BJ (cell line): ENCODE data around the gene STK32B. TPM values are rescaled to one million over a fixed set of nuclear protein-coding genes. Genes with fewer than 3 reads are reported as not detected.
"Not testable (repeated sequence)": the region's sequence is repeated elsewhere in the genome, so short reads cannot be mapped to it uniquely, and the experiment has no call there.

Experiments
- CTCF ChIA-PET: fragments of 350-600 bp; formaldehyde crosslinking; extraction: SDS; loops from one replicate; lab custom pipeline; 2021; ENCODE audit warnings: antibody characterized with exemption, inconsistent platforms; lab: Yijun Ruan, JAX
- POLR2A ChIA-PET: fragments of 300-600 bp; sonication (Branson Sonifier 250); formaldehyde crosslinking; extraction: SDS; loops from one replicate; lab custom pipeline; 2021; ENCODE audit warnings: antibody characterized with exemption; lab: Charles Lee
- DNase-seq: peaks from one replicate; pipeline ENCODE4 v3.0.0-alpha.2; 2011; ENCODE audit warnings: low read depth
- H3K27me3 ChIP-seq: 2 replicates; pipeline ENCODE4 v1.6.0; 2011; ENCODE audit warnings: low read length; ENCODE audit not compliant: control insufficient read depth, insufficient read depth
- H3K36me3 ChIP-seq: 2 replicates; pipeline ENCODE4 v1.5.1; 2011; ENCODE audit warnings: low read length; ENCODE audit not compliant: control insufficient read depth, insufficient read depth
- H3K4me3 ChIP-seq: 2 replicates; pipeline ENCODE4 v1.5.1; 2011; ENCODE audit warnings: low read depth, mild to moderate bottlenecking, control low read depth, low read length
- CTCF ChIP-seq: IDR thresholded peaks from 2 replicates; pipeline ENCODE4 v1.5.1; 2011; ENCODE audit warnings: low read depth, mild to moderate bottlenecking, control low read depth, inconsistent platforms, low read length, moderate library complexity; ENCODE audit not compliant: insufficient read depth
- polyA plus RNA-seq: library from polyadenylated mRNA; depleted of rRNA; stranded (reverse); fragments of >200 nt; gene quantifications from 2 replicates; pipeline ENCODE4 v1.2.3, GENCODE V29; 2011

STK32B gene
- polyA plus RNA-seq, 1 experiment = 11.2 TPM

- CTCF ChIA-PET = no interaction called here
- no peak for TF ChIP-seq CTCF
- no peaks in the 10 kb centered on the region for H3K27me3 ChIP-seq
- DNase-seq = no peak
- POLR2A ChIA-PET = no interaction called here
- H3K36me3 ChIP-seq = no peaks in the 10 kb centered on the region
- H3K4me3 ChIP-seq = no peak overlapping the region
Measured at GRCh38 chr4:5266991-5267390, 215.7 kb downstream of the STK32B start.

- Histone ChIP-seq H3K4me3 (no peak overlapping the region), H3K36me3 (no peaks in the 10 kb centered on the region), H3K27me3 (no peaks in the 10 kb centered on the region)
- DNase-seq = no peak
- CTCF ChIA-PET = no interaction called here
- no peak for TF ChIP-seq CTCF
- POLR2A ChIA-PET = no interaction called here
Measured at GRCh38 chr4:5267408-5267807, 216.1 kb downstream of the STK32B start.

- ChIA-PET POLR2A (no interaction called here), CTCF (no interaction called here)
- H3K27me3 ChIP-seq = no peaks in the 10 kb centered on the region
- DNase-seq = no peak
- no peak overlapping the region for H3K4me3 ChIP-seq
- no peak for TF ChIP-seq CTCF
- H3K36me3 ChIP-seq = no peaks in the 10 kb centered on the region
Measured at GRCh38 chr4:5276475-5277075, 225.3 kb downstream of the STK32B start.

- TF ChIP-seq CTCF = no peak
- no peak overlapping the region for H3K4me3 ChIP-seq
- CTCF ChIA-PET = no interaction called here
- no peaks in the 10 kb centered on the region for H3K36me3 ChIP-seq
- no peaks in the 10 kb centered on the region for H3K27me3 ChIP-seq
- no peak for DNase-seq
- POLR2A ChIA-PET = no interaction called here
Measured at GRCh38 chr4:5277079-5277478, 225.8 kb downstream of the STK32B start.

GRCh38 chr4:5278213-5278612 is 226.9 kb downstream of the STK32B start:
- ChIA-PET CTCF (no interaction called here), POLR2A (no interaction called here)
- Histone ChIP-seq H3K4me3 (no peak overlapping the region), H3K27me3 (no peaks in the 10 kb centered on the region), H3K36me3 (no peaks in the 10 kb centered on the region)
- TF ChIP-seq CTCF = no peak
- DNase-seq = no peak

GRCh38 chr4:5280069-5280468 is 228.8 kb downstream of the STK32B start:
- H3K4me3 ChIP-seq, H3K36me3 ChIP-seq, H3K27me3 ChIP-seq, POLR2A ChIA-PET, CTCF ChIA-PET, DNase-seq: not testable (repeated sequence)
